Trophoblast cell (in vitro differentiated cells and primary cell): ENCODE data around the gene ZMYND8.
"Not testable (repeated sequence)": the region's sequence is repeated elsewhere in the genome, so short reads cannot be mapped to it uniquely, and the experiment has no call there.

Experiments used
- DNase-seq, 2 donors: peaks; one replicate each; pipeline ENCODE4 v3.0.0-alpha.2; 2016
- H2AFZ ChIP-seq: 2 replicates; pipeline ENCODE4 v1.6.1; 2013; ENCODE audit warnings: low read length, moderate library complexity, mild to moderate bottlenecking; ENCODE audit not compliant: insufficient read depth, poor library complexity
- H2AK5ac ChIP-seq: 2 replicates; pipeline ENCODE4 v1.6.1; 2013; ENCODE audit warnings: mild to moderate bottlenecking, low read length
- H2BK120ac ChIP-seq: 2 replicates; pipeline ENCODE4 v1.6.1; 2013; ENCODE audit warnings: low read length, mild to moderate bottlenecking, moderate library complexity; ENCODE audit not compliant: insufficient read depth, poor library complexity
- H2BK12ac ChIP-seq: 2 replicates; pipeline ENCODE4 v1.6.1; 2013; ENCODE audit warnings: mild to moderate bottlenecking, low read length, moderate library complexity
- H2BK5ac ChIP-seq: 2 replicates; pipeline ENCODE4 v1.6.1; 2013; ENCODE audit warnings: low read length, low read depth, moderate library complexity, mild to moderate bottlenecking; ENCODE audit not compliant: poor library complexity
- H3K14ac ChIP-seq: 2 replicates; pipeline ENCODE4 v1.6.1; 2013; ENCODE audit warnings: mild to moderate bottlenecking, low read length
- H3K18ac ChIP-seq: 2 replicates; pipeline ENCODE4 v1.6.1; 2013; ENCODE audit warnings: mild to moderate bottlenecking, low read length
- H3K23ac ChIP-seq: 2 replicates; pipeline ENCODE4 v1.6.1; 2013; ENCODE audit warnings: low read length
- H3K27ac ChIP-seq: 2 replicates; pipeline ENCODE4 v1.5.1; 2013; ENCODE audit warnings: low read depth, mild to moderate bottlenecking, inconsistent platforms, low read length, moderate library complexity
- H3K27me3 ChIP-seq: 2 replicates; pipeline ENCODE4 v1.6.1; 2013; ENCODE audit warnings: inconsistent platforms, mild to moderate bottlenecking, low read length, moderate library complexity; ENCODE audit not compliant: insufficient read depth
- H3K36me3 ChIP-seq, 2 experiments: 1 replicate in 1 of 2; 2 replicates in 1 of 2; pipeline ENCODE4 v1.6.1; 2013; ENCODE audit warnings: low read length in 2 of 2, mild to moderate bottlenecking in 2 of 2, moderate library complexity in 1 of 2; ENCODE audit not compliant: insufficient read depth in 2 of 2, control insufficient read depth in 1 of 2
- H3K4ac ChIP-seq: 2 replicates; pipeline ENCODE4 v1.6.1; 2013; ENCODE audit warnings: low read depth, mild to moderate bottlenecking, low read length, moderate library complexity
- H3K4me1 ChIP-seq, 2 experiments: 1 replicate in 1 of 2; 2 replicates in 1 of 2; pipeline ENCODE4 v1.6.1; 2013; ENCODE audit warnings: low read length in 2 of 2, mild to moderate bottlenecking in 2 of 2, moderate library complexity in 1 of 2; ENCODE audit not compliant: insufficient read depth in 2 of 2, control insufficient read depth in 1 of 2
- H3K4me2 ChIP-seq: 2 replicates; pipeline ENCODE4 v1.6.1; 2013; ENCODE audit warnings: inconsistent platforms, mild to moderate bottlenecking, low read length, moderate library complexity
- H3K4me3 ChIP-seq: 2 replicates; pipeline ENCODE4 v1.5.1; 2013; ENCODE audit warnings: mild to moderate bottlenecking, low read depth, low read length, inconsistent platforms
- H3K79me1 ChIP-seq: one replicate; pipeline ENCODE4 v1.6.1; 2013; ENCODE audit warnings: low read length
- H3K79me2 ChIP-seq: 2 replicates; pipeline ENCODE4 v1.6.1; 2013; ENCODE audit warnings: low read length, mild to moderate bottlenecking; ENCODE audit not compliant: control insufficient read depth, insufficient read depth, poor library complexity
- H3K9ac ChIP-seq: 2 replicates; pipeline ENCODE4 v1.6.1; 2013; ENCODE audit warnings: mild to moderate bottlenecking, low read length
- H3K9me3 ChIP-seq: 2 replicates; pipeline ENCODE4 v1.6.1; 2013; ENCODE audit warnings: low read depth, mild to moderate bottlenecking, control low read depth, inconsistent platforms, low read length; ENCODE audit not compliant: insufficient read depth
- H4K12ac ChIP-seq: 2 replicates; pipeline ENCODE4 v1.6.1; 2013; ENCODE audit warnings: low read depth, mild to moderate bottlenecking, low read length, moderate library complexity
- H4K8ac ChIP-seq: 2 replicates; pipeline ENCODE4 v1.6.1; 2013; ENCODE audit warnings: low read depth, mild to moderate bottlenecking, low read length, moderate library complexity
- H4K91ac ChIP-seq: one replicate; pipeline ENCODE4 v1.6.1; 2013; ENCODE audit warnings: low read depth, mild to moderate bottlenecking, low read length, moderate library complexity
- WGBS: extraction: QIAGEN DNeasy Blood & Tissue Kit; methylation state at CpG from one replicate; pipeline ENCODE4 v1.1.7; 2013; ENCODE audit warnings: missing lambda C conversion rate; ENCODE audit not compliant: insufficient read length, insufficient coverage; ENCODE audit errors: extremely low coverage; 5-methylcytosine and 5-hydroxymethylcytosine counted together

Gene ZMYND8

DNA sequence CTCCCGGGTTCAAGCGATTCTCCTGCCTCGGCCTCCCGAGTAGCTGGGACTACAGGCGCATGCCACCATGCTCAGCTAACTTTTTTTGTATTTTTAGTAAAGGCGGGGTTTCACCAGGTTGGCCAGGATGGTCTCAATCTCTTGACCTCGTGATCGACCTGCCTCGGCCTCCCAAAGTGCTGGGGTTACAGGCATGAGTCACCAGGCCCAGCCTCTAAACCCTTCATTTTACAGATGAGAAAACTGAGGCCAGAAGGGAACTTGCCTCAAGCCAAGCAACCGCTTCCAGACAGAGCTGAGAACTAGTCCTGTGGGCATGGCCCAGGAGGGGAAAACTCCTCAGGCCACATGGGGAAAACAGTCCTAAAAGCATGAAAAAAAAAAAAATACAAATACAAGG lies 47.1 kb downstream of the ZMYND8 start:
- Histone ChIP-seq H4K8ac (no peak overlapping the region), H3K4me2 (no peak overlapping the region), H3K23ac (no peak overlapping the region), H2AK5ac (no peak overlapping the region), H3K9ac (no peak overlapping the region), H3K36me3 (peaks cover 13 to 25% of the 10 kb centered on the region in 2 experiments), H3K18ac (no peak overlapping the region), H3K27ac (peak overlapping the region; percentile 75), H4K12ac (no peak overlapping the region), H2BK12ac (no peak overlapping the region), H3K27me3 (no peaks in the 10 kb centered on the region), H4K91ac (no peak overlapping the region), H3K14ac (no peak overlapping the region), H3K9me3 (no peaks in the 10 kb centered on the region), H3K4me1 (peaks cover 10 to 24% of the 10 kb centered on the region in 2 experiments), H3K79me1 (peaks cover 24% of the 10 kb centered on the region), H3K79me2 (peaks cover 6% of the 10 kb centered on the region), H2BK5ac (peak overlapping the region; percentile 27), H2BK120ac (no peak overlapping the region), H2AFZ (no peak overlapping the region), H3K4me3 (no peak overlapping the region), H3K4ac (no peak overlapping the region)
- no peak for DNase-seq
- WGBS: no CpG with 5 or more reads among the region's 10 CpGs

GRCh38 chr20:47307569-47307968 lies 48.9 kb downstream of the ZMYND8 start:
- no CpG with 5 or more reads among the region's 9 CpGs for WGBS
- H3K4me2 ChIP-seq, H3K14ac ChIP-seq, H3K4me3 ChIP-seq, H3K23ac ChIP-seq, H4K8ac ChIP-seq, H2BK120ac ChIP-seq, H3K79me2 ChIP-seq, H3K27ac ChIP-seq, H3K27me3 ChIP-seq, H4K12ac ChIP-seq, H4K91ac ChIP-seq, H3K9ac ChIP-seq, H3K9me3 ChIP-seq, H2BK5ac ChIP-seq, H2AK5ac ChIP-seq, H2BK12ac ChIP-seq, H2AFZ ChIP-seq: not testable (repeated sequence)
- peak; percentile 53 to 69 for DNase-seq
- Histone ChIP-seq H3K18ac (peak overlapping the region; percentile 38), H3K4ac (peak overlapping the region; percentile 44), H3K4me1 (peaks cover 8 to 26% of the 10 kb centered on the region in 2 experiments), H3K79me1 (peaks cover 25% of the 10 kb centered on the region), H3K36me3 (peaks cover 13 to 25% of the 10 kb centered on the region in 2 experiments)

DNA sequence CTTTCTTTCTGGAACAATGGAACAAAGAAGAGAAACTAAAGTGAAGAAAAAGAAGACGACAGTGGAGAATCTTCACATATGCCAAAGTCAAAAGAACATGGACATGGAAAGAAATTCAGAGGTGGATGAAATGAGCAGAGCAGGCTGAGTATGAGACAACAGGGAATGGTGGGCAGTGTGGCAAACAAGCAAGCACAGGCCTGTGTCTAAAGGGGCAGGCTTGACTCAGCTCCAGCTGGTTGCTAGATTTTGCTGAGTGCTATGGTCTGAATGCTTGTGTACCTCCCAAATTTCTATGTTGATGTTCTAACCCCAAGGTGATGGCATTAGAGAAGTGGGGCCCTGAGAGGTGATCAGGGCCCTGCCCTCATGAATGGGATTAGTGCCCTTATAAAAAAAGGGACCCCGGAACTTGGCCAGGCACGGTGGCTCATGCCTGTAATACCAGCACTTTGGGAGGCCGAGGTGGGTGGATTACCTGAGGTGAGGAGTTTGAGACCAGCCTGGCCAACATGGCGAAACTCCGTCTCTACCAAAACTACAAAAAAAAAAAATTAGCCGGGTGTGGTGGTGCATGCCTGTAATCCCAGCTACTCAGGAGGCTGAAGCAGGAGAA lies 49.6 kb downstream of the ZMYND8 start:
- Histone ChIP-seq H3K4me1 (peaks cover 4 to 23% of the 10 kb centered on the region in 2 experiments), H2AFZ (no peak overlapping the region), H3K9me3 (no peaks in the 10 kb centered on the region), H3K18ac (no peak overlapping the region), H2BK12ac (no peak overlapping the region), H3K27ac (no peak overlapping the region), H4K12ac (no peak overlapping the region), H3K79me1 (peaks cover 22% of the 10 kb centered on the region), H3K4me2 (no peak overlapping the region), H3K9ac (no peak overlapping the region), H3K27me3 (no peaks in the 10 kb centered on the region), H3K79me2 (peaks cover 4% of the 10 kb centered on the region), H3K14ac (no peak overlapping the region), H3K4me3 (no peak overlapping the region), H4K91ac (no peak overlapping the region), H2BK120ac (no peak overlapping the region), H3K36me3 (peaks cover 13 to 25% of the 10 kb centered on the region in 2 experiments), H3K23ac (no peak overlapping the region), H2AK5ac (no peak overlapping the region), H2BK5ac (no peak overlapping the region), H3K4ac (peak overlapping the region; percentile 15), H4K8ac (peak overlapping the region; percentile 13)
- DNase-seq: no peak
- WGBS: no CpG with 5 or more reads among the region's 7 CpGs

DNA sequence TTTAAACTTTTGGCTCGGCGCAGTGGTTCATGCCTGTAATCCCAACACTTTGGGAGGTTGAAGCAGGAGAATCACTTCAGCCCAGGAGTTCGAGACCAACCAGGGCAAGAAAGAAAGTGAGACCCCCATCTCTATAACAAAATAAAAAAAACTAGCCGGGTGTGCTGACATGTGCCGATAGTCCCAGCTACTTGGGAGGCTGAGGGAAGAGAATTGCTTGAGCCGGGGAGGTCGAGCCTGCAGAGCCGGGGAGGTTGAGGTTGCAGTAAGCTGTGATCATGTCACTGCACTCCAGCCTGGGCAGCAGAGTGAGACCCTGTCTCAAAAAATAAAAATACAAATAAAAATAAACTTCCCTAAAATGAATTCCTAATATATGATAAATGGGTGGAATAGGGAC lies 50.4 kb downstream of the ZMYND8 start:
- Histone ChIP-seq H3K18ac (no peak overlapping the region), H3K36me3 (peaks cover 13 to 22% of the 10 kb centered on the region in 2 experiments), H3K14ac (no peak overlapping the region), H2BK5ac (no peak overlapping the region), H3K4me2 (no peak overlapping the region), H2BK120ac (no peak overlapping the region), H3K9me3 (no peaks in the 10 kb centered on the region), H3K23ac (no peak overlapping the region), H3K4ac (no peak overlapping the region), H2AK5ac (no peak overlapping the region), H3K4me3 (no peak overlapping the region), H4K12ac (no peak overlapping the region), H3K9ac (no peak overlapping the region), H3K4me1 (peaks cover 4 to 22% of the 10 kb centered on the region in 2 experiments), H4K91ac (no peak overlapping the region), H2AFZ (no peak overlapping the region), H3K27me3 (no peaks in the 10 kb centered on the region), H4K8ac (no peak overlapping the region), H3K79me2 (peaks cover 4% of the 10 kb centered on the region), H3K79me1 (peaks cover 22% of the 10 kb centered on the region), H3K27ac (no peak overlapping the region), H2BK12ac (no peak overlapping the region)
- no peak for DNase-seq
- no CpG with 5 or more reads among the region's 8 CpGs for WGBS
